Activated naive CD4-positive, alpha-beta T cell treated with Interleukin-2 at 50 U/mL for 16 hours (primary cell): ENCODE data around the gene HARS1.
"Not testable (repeated sequence)": the region's sequence is repeated elsewhere in the genome, so short reads cannot be mapped to it uniquely, and the experiment has no call there.

Experiments used
- DNase-seq: peaks from one replicate; pipeline ENCODE4 v3.0.0-alpha.2; 2020

Gene HARS1

GRCh38 chr5:140632366-140633020 is 58.7 kb downstream of the HARS1 start:
- DNase-seq: peak; percentile 60

GRCh38 chr5:140631831-140632365 is 59.3 kb downstream of the HARS1 start:
- no peak for DNase-seq

GRCh38 chr5:140631036-140631417 is 60.1 kb downstream of the HARS1 start:
- DNase-seq: no peak

GRCh38 chr5:140630292-140631035 is 60.7 kb downstream of the HARS1 start:
- DNase-seq: no peak

- DNase-seq: no peak
Observed at GRCh38 chr5:140628711-140629110, 62.5 kb downstream of the HARS1 start.

GRCh38 chr5:140627972-140628371 is 63.2 kb downstream of the HARS1 start:
- no peak for DNase-seq

GRCh38 chr5:140624886-140625285 is 66.3 kb downstream of the HARS1 start:
- not testable (repeated sequence) for DNase-seq
